ENCODE measurements around the gene TCN2.
A peak's percentile ranks its signal among the peaks of the same experiment; 100 is the strongest.
"Not testable (repeated sequence)": the region's sequence is repeated elsewhere in the genome, so short reads cannot be mapped to it uniquely, and the experiment has no call there.

The TCN2 gene

GRCh38 chr22:30606455-30607299 is at the start of gene TCN2:
TSS of gene TCN2 (plus strand) at chr22:30607174. CDS start at chr22:30607332, 158 bp downstream.
- H3K4me3 ChIP-seq (ENCODE audit: low read length), result peak within 1 kb of the TSS; percentile 54
- TF ChIP-seq CTCF (IDR thresholded peaks at IDR 0.05; ENCODE audit: insufficient read depth, low read depth, low read length, missing control alignments), result peak; percentile 6
- peak; percentile 67 for DNase-seq (ENCODE audit: low read depth)

DNA sequence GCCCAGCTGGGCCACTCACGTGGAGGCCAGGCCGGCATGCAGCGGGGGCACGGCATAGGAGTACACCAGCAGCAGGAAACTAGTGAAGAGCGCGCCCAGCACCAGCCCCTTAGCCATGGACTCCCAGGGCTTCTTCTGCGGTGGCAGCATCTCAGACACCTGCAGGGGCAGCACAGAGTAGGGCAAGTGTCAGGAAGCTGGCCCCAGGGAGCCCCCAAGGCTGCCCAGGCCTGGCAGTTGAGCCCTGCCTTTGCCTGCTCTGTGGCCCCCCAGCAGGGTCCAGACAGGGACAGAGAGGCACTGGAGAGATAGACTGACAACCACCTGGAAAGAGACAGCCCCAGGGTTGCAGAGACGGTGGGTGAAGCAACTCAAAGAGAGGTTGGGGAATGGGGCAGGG is 49.7 kb upstream of the TCN2 start:
- no peak for TF ChIP-seq CTCF (IDR thresholded peaks at IDR 0.05; ENCODE audit: insufficient read depth, low read depth, low read length, missing control alignments)
- no peak overlapping the region for H3K4me3 ChIP-seq (ENCODE audit: low read length)
- no peak for DNase-seq (ENCODE audit: low read depth)

GRCh38 chr22:30559889-30560288 is 47.1 kb upstream of the TCN2 start:
- no peak for TF ChIP-seq CTCF (IDR thresholded peaks at IDR 0.05; ENCODE audit: insufficient read depth, low read depth, low read length, missing control alignments)
- H3K4me3 ChIP-seq (ENCODE audit: low read length), result no peak overlapping the region
- DNase-seq (ENCODE audit: low read depth), result no peak

DNA sequence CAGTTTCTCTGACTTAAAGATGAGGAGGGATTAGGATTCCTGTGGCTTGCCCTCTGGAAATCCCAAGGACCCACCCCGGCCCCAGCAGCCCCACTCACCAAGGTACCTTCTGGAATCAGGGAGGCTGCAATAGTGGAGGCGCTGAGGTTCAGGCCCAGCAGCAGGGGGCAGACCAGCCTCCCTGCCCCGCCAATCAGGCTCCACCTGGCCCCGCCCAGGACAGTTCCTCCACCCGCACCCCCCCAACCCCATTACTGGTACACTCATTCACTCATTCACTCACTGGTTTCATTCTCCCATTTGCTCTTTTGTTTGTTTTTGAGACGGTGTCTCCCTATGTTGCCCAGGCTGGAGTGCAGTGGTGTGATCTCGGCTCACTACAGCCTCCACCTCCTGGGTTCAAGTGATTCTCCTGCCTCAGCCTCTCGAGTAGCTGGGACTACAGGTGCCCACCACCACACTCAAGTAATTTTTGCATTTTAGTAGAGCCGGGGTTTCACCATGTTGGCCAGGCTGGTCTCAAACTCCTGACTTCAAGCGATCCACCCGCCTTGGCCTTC is 46.3 kb upstream of the TCN2 start:
- DNase-seq (ENCODE audit: low read depth); H3K4me3 ChIP-seq (ENCODE audit: low read length): not testable (repeated sequence)

GRCh38 chr22:30561402-30562189 is 45.4 kb upstream of the TCN2 start:
- DNase-seq (ENCODE audit: low read depth), result no peak
- TF ChIP-seq CTCF (IDR thresholded peaks at IDR 0.05; ENCODE audit: insufficient read depth, low read depth, low read length, missing control alignments), result no peak
- no peak overlapping the region for H3K4me3 ChIP-seq (ENCODE audit: low read length)

GRCh38 chr22:30562366-30562765 is 44.6 kb upstream of the TCN2 start:
- TF ChIP-seq CTCF (IDR thresholded peaks at IDR 0.05; ENCODE audit: insufficient read depth, low read depth, low read length, missing control alignments), result no peak

DNA sequence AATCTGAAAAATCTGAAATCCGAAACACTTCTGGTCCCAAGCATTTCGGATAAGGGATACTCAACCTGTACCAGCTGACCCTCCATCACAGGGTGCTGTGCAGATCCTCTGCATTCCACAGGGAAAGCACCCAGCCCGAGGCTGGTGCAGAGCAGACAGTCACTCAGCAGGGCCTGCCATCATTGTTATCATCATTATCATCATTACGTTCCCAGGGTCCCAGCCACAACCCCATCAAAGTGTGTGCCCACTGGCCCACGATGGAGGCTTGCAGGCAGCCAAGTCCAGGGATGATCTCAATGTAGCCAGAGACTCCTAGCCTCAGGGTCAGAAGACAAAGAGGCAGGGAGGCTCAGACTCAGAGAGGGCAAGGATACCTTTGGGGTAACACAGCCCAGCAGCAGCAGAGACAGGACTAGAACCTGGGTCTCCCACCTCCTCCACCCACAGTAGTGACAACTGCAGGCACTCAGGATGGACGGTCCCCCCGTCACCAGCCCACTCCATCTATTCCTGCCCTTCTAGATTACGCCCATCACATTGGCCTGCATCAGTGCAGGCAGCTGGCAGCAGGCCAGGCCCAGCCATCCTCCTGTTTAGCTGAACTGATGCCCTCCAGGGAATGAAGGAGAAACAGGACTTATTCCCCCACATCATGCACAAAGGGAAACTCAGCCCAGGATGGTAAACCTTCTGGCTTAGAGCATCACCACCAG is 42.8 kb upstream of the TCN2 start:
- no peak overlapping the region for H3K4me3 ChIP-seq (ENCODE audit: low read length)
- no peak for TF ChIP-seq CTCF (IDR thresholded peaks at IDR 0.05; ENCODE audit: insufficient read depth, low read depth, low read length, missing control alignments)
- no peak for DNase-seq (ENCODE audit: low read depth)

More at GRCh38 chr22:30562366-30562765, 44.6 kb upstream of the TCN2 start:
- peak; percentile 38 for DNase-seq (ENCODE audit: low read depth)
- H3K4me3 ChIP-seq (ENCODE audit: low read length), result no peak overlapping the region

Data from epithelial cell of esophagus (primary cell).